Measurements from ENCODE around the gene MED7. TPM values are rescaled to one million over a fixed set of nuclear protein-coding genes. Genes with fewer than 3 reads are reported as not detected.

The MED7 gene
- total RNA-seq, 4 donors from 2014 or later: 12.1 to 17.8 (median 12.9) TPM

- TF ChIP-seq CTCF (IDR thresholded peaks at IDR 0.05; ENCODE audit: low read depth): no peak
These were observed 684 bp upstream of the MED7 start for GRCh38 chr5:157143127-157143971.

- no peak for TF ChIP-seq CTCF (IDR thresholded peaks at IDR 0.05; ENCODE audit: low read depth)
These were observed 5.0 kb downstream of the MED7 start for GRCh38 chr5:157137691-157138090.

- TF ChIP-seq CTCF (IDR thresholded peaks at IDR 0.05; ENCODE audit: low read depth): no peak
These were observed 10.4 kb downstream of the MED7 start for GRCh38 chr5:157132281-157132612.

- no peak for TF ChIP-seq CTCF (IDR thresholded peaks at IDR 0.05; ENCODE audit: low read depth)
These were observed 11.7 kb downstream of the MED7 start for GRCh38 chr5:157130925-157131324.

GRCh38 chr5:157121709-157122108 is 21.0 kb downstream of the MED7 start:
- no peak for TF ChIP-seq CTCF (IDR thresholded peaks at IDR 0.05; ENCODE audit: low read depth)

- TF ChIP-seq CTCF (IDR thresholded peaks at IDR 0.05; ENCODE audit: low read depth): no peak
These were observed 22.6 kb downstream of the MED7 start for GRCh38 chr5:157120102-157120501.

GRCh38 chr5:157116483-157116954 is 26.1 kb downstream of the MED7 start:
- no peak for TF ChIP-seq CTCF (IDR thresholded peaks at IDR 0.05; ENCODE audit: low read depth)

Data from subcutaneous adipose tissue (tissue), 4 donors.